Measurements from ENCODE around the gene THAP4.

The THAP4 gene

GRCh38 chr2:241673189-241673663 lies 36.3 kb upstream of the THAP4 start (continued):
- TF ChIP-seq CSRNP3 (CRISPR knock-in tag; IDR thresholded peaks at IDR 0.05) (no peak), ZC3H10 (CRISPR knock-in tag; IDR thresholded peaks at IDR 0.05) (no peak), RARB (CRISPR knock-in tag; IDR thresholded peaks at IDR 0.05) (no peak), ZNF565 (CRISPR knock-in tag; conservative IDR thresholded peaks at IDR 0.05; ENCODE audit: low read depth) (no peak)

GRCh38 chr2:241672243-241673188 lies 35.6 kb upstream of the THAP4 start:
- no peak for TF ChIP-seq ZNF565 (CRISPR knock-in tag; conservative IDR thresholded peaks at IDR 0.05; ENCODE audit: low read depth)
- ATAC-seq, result no peak

- TF ChIP-seq RARB (CRISPR knock-in tag; IDR thresholded peaks at IDR 0.05), result no peak
- no peak for TF ChIP-seq GLIS3 (CRISPR knock-in tag; IDR thresholded peaks at IDR 0.05)
- no peak for TF ChIP-seq ZFP3 (CRISPR knock-in tag; IDR thresholded peaks at IDR 0.05)
- no peak for TF ChIP-seq TOX (CRISPR knock-in tag; IDR thresholded peaks at IDR 0.05; ENCODE audit: borderline replicate concordance)
- no peak for TF ChIP-seq CSDC2 (CRISPR knock-in tag; IDR thresholded peaks at IDR 0.05)
- no peak for ATAC-seq
Observed at GRCh38 chr2:241671457-241672240, 34.7 kb upstream of the THAP4 start.

- TF ChIP-seq POU6F1 (CRISPR knock-in tag; IDR thresholded peaks at IDR 0.05; ENCODE audit: borderline replicate concordance, low read depth) (no peak), ZC3H10 (CRISPR knock-in tag; IDR thresholded peaks at IDR 0.05) (no peak), OSR1 (CRISPR knock-in tag; IDR thresholded peaks at IDR 0.05) (no peak), TCF4 (CRISPR knock-in tag; IDR thresholded peaks at IDR 0.05; ENCODE audit: borderline replicate concordance) (no peak), CSDC2 (CRISPR knock-in tag; IDR thresholded peaks at IDR 0.05) (no peak), CREB5 (CRISPR knock-in tag; IDR thresholded peaks at IDR 0.05; ENCODE audit: low read depth) (no peak), GLIS3 (CRISPR knock-in tag; IDR thresholded peaks at IDR 0.05) (no peak), TOX (CRISPR knock-in tag; IDR thresholded peaks at IDR 0.05; ENCODE audit: borderline replicate concordance) (no peak), RARB (CRISPR knock-in tag; IDR thresholded peaks at IDR 0.05) (no peak), ZNF70 (CRISPR knock-in tag; IDR thresholded peaks at IDR 0.05) (no peak), ZFP30 (CRISPR knock-in tag; IDR thresholded peaks at IDR 0.05) (no peak), PATZ1 (CRISPR knock-in tag; IDR thresholded peaks at IDR 0.05; ENCODE audit: borderline replicate concordance) (no peak)
- ATAC-seq, result no peak
Observed at GRCh38 chr2:241670333-241671110, 33.6 kb upstream of the THAP4 start.

- no peak for ATAC-seq
- no peak for TF ChIP-seq PPARA (CRISPR knock-in tag; IDR thresholded peaks at IDR 0.05; ENCODE audit: borderline replicate concordance)
- no peak for TF ChIP-seq CSDC2 (CRISPR knock-in tag; IDR thresholded peaks at IDR 0.05)
- TF ChIP-seq ZFP30 (CRISPR knock-in tag; IDR thresholded peaks at IDR 0.05), result no peak
- no peak for TF ChIP-seq POU6F1 (CRISPR knock-in tag; IDR thresholded peaks at IDR 0.05; ENCODE audit: borderline replicate concordance, low read depth)
- TF ChIP-seq CREB5 (CRISPR knock-in tag; IDR thresholded peaks at IDR 0.05; ENCODE audit: low read depth), result no peak
- TF ChIP-seq TSHZ2 (CRISPR knock-in tag; IDR thresholded peaks at IDR 0.05), result no peak
Observed at GRCh38 chr2:241668839-241669238, 31.9 kb upstream of the THAP4 start.
